ENCODE results near the gene LMOD3. TPM values are rescaled to one million over a fixed set of nuclear protein-coding genes. Genes with fewer than 3 reads are reported as not detected.

The LMOD3 gene
- total and polyA plus RNA-seq, 9 of the 15 experiments (the other 6 are each of a cell fraction or from before 2014, with no cell fraction given) = 0.03 TPM; not detected in 8

DNA sequence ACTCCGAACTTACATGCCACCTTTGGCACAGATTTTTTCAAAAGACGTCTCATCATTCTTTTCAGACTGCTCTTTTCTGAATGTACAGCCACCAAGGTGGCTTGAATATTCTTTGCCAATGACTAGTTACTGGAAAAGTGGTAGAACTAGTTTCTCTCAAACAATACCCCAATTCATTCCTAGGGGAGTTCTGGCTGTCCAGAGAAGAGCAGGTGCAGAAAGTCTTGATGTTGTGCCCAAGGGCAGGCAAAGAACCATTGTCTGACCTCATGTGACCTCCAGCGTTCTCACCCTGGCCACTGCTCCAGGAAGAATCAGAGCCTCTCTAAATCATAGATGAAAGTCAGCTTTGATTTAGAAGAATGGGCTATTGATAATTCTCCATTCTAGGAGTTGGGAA, 5.5 kb downstream of the LMOD3 start:
- no peaks in the 10 kb centered on the region for H3K36me3 ChIP-seq (ENCODE audit: control insufficient read depth, insufficient read depth, low read length)
- no peak overlapping the region for H3K9ac ChIP-seq (ENCODE audit: insufficient read depth in 1 of 2, low read depth in 2 of 2, low read length in 2 of 2)
- H3K79me2 ChIP-seq (ENCODE audit: control insufficient read depth, insufficient read depth, low read length) = no peaks in the 10 kb centered on the region
- no peaks in the 10 kb centered on the region; a peak in 1 of 5 replicates for H3K4me1 ChIP-seq (replicated peaks in 1 of 2; ENCODE audit: control insufficient read depth in 2 of 2, insufficient read depth in 2 of 2, low read length in 2 of 2)
- TF ChIP-seq MTA1 (IDR thresholded peaks at IDR 0.05; ENCODE audit: borderline replicate concordance) = no peak
- TF ChIP-seq ZNF133 (CRISPR knock-in tag; IDR thresholded peaks at IDR 0.05) = no peak
- no peak for TF ChIP-seq ZNF551 (CRISPR knock-in tag; IDR thresholded peaks at IDR 0.05)
- TF ChIP-seq THRA (IDR thresholded peaks at IDR 0.05) = no peak
- TF ChIP-seq, protein P1, sequence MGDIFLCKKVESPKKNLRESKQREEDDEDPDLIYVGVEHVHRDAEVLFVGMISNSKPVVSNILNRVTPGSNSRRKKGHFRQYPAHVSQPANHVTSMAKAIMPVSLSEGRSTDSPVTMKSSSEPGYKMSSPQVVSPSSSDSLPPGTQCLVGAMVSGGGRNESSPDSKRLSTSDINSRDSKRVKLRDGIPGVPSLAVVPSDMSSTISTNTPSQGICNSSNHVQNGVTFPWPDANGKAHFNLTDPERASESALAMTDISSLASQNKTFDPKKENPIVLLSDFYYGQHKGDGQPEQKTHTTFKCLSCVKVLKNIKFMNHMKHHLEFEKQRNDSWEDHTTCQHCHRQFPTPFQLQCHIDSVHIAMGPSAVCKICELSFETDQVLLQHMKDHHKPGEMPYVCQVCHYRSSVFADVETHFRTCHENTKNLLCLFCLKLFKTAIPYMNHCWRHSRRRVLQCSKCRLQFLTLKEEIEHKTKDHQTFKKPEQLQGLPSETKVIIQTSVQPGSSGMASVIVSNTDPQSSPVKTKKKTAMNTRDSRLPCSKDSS (IDR thresholded peaks at IDR 0.05; ENCODE audit: low read depth, partially characterized antibody) = no peak
- TF ChIP-seq, protein P2, sequence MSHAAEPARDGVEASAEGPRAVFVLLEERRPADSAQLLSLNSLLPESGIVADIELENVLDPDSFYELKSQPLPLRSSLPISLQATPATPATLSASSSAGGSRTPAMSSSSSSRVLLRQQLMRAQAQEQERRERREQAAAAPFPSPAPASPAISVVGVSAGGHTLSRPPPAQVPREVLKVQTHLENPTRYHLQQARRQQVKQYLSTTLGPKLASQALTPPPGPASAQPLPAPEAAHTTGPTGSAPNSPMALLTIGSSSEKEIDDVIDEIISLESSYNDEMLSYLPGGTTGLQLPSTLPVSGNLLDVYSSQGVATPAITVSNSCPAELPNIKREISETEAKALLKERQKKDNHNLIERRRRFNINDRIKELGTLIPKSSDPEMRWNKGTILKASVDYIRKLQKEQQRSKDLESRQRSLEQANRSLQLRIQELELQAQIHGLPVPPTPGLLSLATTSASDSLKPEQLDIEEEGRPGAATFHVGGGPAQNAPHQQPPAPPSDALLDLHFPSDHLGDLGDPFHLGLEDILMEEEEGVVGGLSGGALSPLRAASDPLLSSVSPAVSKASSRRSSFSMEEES (CRISPR knock-in tag; IDR thresholded peaks at IDR 0.05) = no peak
- no peak overlapping the region for H3K27ac ChIP-seq (ENCODE audit: extremely low read depth, low read depth, low read length)
- H3K9me1 ChIP-seq (ENCODE audit: control insufficient read depth, insufficient read depth, low read length) = no peaks in the 10 kb centered on the region
- no peak overlapping the region for H3K4me2 ChIP-seq (ENCODE audit: insufficient read depth, low read length)
- H3K4me3 ChIP-seq = no peak overlapping the region
- H2AFZ ChIP-seq (ENCODE audit: low read depth, low read length) = no peak overlapping the region
- ChIA-PET CTCF (ENCODE audit: low intra/inter-chr PET ratio) (no interaction called here), POLR2A (interaction anchor here (1.3 kb wide), 1 partner anchor 69 kb away, joined by 3 read pairs; no protein-coding TSS in a partner anchor)
- FAIRE-seq (no peak), DNase-seq (ENCODE audit: extremely low read depth in 1 of 4, low spot score in 3 of 4) (no peak), ATAC-seq (no peak)
- no peaks in the 10 kb centered on the region for H4K20me1 ChIP-seq (replicated peaks; ENCODE audit: control insufficient read depth, insufficient read depth, low read length)
- in situ Hi-C loops (cut with MboI) (no loop called here), intact Hi-C loops (cut with micrococcal nuclease) (no loop called here)
- BruUV-seq (replicated peaks) = no TSS peak
- WGBS (ENCODE audit: insufficient coverage, low coverage, missing lambda C conversion rate) = 0% methylated on average over 3 of the region's 3 CpGs
- no peaks in the 10 kb centered on the region for H3K27me3 ChIP-seq (ENCODE audit: control insufficient read depth in 2 of 2, insufficient read depth in 2 of 2, low read length in 2 of 2)
- H3K9me3 ChIP-seq (replicated peaks; ENCODE audit: control insufficient read depth, insufficient read depth, low read depth, low read length) = no peaks in the 10 kb centered on the region

Measured in K562 (cell line).